Measurements from ENCODE around the gene CMSS1.

DNA sequence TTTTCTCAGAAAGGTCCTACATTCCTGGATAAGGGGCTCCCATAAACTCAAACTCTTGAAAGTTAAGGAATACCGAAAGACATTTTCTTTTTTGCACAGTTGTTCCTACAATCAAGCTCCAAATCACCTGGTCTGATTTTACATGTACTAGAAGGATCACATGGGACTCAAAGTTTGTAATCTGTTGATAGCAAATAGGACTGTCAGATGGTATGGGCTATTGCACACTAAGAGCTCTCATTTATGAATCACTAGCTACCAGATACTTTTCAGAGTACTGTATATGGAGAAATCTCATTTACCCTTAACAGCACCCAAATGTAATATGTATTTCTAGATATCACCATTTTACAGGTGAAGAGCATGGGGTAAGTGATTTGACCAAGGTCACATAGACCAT, 49.5 kb upstream of the CMSS1 start:
- TF ChIP-seq, protein P1, sequence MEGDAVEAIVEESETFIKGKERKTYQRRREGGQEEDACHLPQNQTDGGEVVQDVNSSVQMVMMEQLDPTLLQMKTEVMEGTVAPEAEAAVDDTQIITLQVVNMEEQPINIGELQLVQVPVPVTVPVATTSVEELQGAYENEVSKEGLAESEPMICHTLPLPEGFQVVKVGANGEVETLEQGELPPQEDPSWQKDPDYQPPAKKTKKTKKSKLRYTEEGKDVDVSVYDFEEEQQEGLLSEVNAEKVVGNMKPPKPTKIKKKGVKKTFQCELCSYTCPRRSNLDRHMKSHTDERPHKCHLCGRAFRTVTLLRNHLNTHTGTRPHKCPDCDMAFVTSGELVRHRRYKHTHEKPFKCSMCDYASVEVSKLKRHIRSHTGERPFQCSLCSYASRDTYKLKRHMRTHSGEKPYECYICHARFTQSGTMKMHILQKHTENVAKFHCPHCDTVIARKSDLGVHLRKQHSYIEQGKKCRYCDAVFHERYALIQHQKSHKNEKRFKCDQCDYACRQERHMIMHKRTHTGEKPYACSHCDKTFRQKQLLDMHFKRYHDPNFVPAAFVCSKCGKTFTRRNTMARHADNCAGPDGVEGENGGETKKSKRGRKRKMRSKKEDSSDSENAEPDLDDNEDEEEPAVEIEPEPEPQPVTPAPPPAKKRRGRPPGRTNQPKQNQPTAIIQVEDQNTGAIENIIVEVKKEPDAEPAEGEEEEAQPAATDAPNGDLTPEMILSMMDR (IDR thresholded peaks at IDR 0.05 in 2 of 3, conservative IDR thresholded peaks at IDR 0.05 in 1 of 3; ENCODE audit: borderline replicate concordance in 1 of 3, insufficient read depth in 1 of 3, low read depth in 2 of 3, low read length in 2 of 3) = no peak
- TF ChIP-seq EZH2 (IDR thresholded peaks at IDR 0.05) = no peak
